NCI-H1092 treated with DMSO at 0.1 percent for 48 hours (cell line): Measurements from ENCODE around the gene RNF182.
A peak's percentile ranks its signal among the peaks of the same experiment; 100 is the strongest.
"Not testable (repeated sequence)": the region's sequence is repeated elsewhere in the genome, so short reads cannot be mapped to it uniquely, and the experiment has no call there.

Source experiments
- DNase-seq: peaks from one replicate; lab custom pipeline; 2025; lab: John Stamatoyannopoulos, UW

Gene RNF182

DNA sequence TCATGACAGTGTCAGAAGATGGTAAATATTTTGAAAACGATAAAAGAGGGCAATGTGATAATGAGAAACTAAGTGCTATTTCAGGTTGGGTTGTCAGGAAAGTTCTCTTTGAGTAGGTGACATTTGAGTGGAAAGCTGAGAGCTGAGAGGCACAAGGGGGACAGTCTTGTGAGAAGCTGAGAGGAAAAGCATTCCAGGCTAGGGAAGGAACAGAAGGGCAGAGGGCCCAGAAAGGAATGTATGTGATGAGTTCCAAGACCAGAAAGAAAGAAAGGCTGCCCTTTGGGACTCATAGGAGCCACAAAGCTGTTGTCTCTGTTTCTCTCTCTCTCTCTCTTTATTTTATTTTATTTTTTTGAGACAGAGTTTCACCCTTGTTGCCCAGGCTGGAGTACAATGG is 7.6 kb upstream of the RNF182 start:
- DNase-seq: no peak

DNA sequence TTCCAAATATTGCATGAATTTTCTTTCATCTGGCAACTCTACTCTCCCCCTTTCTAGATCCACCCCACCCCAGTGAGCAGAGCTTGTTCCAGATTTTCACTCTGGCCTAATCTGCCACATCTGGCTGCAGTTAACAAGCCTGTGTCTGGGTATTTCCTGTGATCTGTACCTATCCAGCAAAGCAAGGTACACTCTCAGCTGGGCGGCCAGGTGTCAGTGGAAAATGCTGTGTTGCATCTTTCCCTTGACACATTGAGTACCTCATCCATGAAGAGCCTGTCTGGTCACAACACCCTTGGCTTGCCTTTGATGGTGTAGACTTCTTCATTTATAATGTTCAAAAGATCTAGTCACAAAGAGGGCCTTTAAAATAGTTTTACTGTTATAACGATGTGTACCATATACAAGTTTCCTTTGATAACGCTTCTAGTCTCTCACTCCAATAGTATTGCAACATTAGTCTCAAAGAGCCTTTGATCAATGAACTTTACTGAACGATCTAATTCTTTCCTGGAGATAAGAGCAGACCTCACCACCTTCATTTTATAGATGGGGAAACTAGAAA is 6.0 kb upstream of the RNF182 start:
- no peak for DNase-seq

- DNase-seq: no peak
These were observed 4.9 kb upstream of the RNF182 start for GRCh38 chr6:13919861-13920260.

GRCh38 chr6:13920552-13920951 is 4.2 kb upstream of the RNF182 start:
- DNase-seq: no peak

DNA sequence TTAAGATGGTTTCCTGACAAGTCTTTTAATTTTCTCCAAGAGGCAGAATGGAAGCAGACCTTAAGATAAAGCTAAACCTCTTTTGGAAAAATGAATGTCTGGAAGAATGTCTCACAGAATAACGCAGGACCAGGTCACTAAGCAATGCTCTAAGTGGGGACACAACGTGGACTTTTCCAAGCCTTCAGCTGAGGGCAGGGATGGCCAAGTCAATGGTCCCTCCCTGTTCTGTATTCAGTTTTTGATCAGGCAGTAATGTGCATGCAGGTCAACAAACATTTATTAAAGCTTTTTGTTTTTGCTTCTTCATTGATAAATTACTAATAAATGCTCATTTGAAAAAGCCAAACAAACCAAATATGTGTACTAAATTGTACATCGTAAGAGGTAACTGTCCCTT is 2.0 kb upstream of the RNF182 start:
- DNase-seq: no peak

- no peak for DNase-seq
These were observed 1.1 kb upstream of the RNF182 start for GRCh38 chr6:13923527-13924145.

DNA sequence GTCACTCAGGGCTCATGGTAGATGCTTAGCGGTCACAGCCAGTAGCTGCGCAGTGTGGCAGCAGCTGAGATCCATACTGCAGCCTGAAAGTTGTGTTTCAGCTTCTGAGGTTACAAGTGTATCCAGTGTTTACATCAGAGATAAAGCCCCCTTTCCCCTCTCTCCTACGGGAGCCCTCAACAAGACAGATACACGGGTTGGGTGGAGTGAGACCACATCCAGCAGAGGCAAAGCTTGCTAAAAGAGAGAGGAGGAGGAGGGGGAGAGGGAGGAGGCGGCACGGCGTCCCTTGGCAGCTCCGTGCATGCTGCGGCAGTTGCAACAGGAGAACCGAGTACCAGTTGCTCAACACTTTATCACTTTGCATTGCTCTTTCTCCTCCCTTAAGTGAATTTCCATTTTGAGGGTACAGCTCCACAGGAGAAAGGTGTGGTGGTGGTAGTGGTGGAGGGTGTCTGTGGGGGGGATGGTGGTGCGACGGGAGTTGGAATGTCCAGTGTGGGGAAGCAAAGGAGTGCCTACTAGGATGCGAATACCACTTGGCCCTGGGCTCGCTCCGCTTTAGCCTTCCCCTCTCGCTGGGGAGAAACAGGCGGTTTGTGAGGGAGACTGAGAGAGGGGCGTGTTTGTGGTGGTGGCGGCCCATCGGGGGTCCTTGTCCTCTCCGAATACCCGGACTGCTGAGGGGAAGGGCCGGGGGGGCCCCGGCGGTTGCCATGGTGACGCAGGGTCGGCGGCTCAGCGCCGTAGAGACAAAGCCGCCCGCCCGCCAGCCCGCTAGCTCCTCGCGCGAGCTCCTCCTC is 405 bp upstream of the RNF182 start:
- peak; percentile 43 for DNase-seq

DNA sequence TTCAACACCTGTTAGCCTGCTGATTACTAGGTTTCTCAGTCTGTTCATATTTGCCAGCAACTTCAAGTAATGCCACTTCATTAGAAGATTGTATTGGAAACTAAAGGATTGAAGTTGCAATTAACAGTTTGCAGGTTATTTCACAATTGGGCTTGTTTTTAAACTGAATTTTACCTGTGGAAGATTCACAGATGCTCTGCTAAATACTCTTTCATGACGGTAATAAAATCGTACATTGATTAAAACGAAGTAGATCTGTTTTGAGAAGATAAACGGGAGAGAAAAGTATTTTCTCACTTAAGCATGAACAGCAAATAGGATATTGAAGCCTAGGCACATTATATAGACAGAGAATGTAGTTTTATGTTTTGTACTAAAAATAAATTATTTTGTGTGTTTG is 1.6 kb downstream of the RNF182 start:
- DNase-seq: no peak

GRCh38 chr6:13927203-13927602 is 2.5 kb downstream of the RNF182 start:
- DNase-seq: no peak

DNA sequence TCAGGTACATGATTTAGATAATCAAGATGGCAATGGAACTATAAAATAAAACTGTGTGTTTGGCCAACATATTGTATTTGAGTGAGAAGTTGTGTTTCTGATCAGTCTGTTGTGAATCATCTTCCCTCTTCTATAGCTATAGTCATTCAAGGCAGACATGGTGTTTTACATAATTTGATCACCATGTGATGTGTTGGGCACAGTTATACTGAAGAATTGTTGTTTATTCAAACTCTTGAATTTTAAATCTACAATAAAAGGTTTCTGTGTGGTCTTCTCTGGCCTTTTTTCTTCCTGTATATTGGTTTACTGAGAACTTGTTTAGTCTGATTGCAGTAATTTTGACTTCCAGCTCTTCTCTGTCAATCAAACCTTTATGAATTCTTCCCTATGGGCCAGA is 4.4 kb downstream of the RNF182 start:
- no peak for DNase-seq

DNA sequence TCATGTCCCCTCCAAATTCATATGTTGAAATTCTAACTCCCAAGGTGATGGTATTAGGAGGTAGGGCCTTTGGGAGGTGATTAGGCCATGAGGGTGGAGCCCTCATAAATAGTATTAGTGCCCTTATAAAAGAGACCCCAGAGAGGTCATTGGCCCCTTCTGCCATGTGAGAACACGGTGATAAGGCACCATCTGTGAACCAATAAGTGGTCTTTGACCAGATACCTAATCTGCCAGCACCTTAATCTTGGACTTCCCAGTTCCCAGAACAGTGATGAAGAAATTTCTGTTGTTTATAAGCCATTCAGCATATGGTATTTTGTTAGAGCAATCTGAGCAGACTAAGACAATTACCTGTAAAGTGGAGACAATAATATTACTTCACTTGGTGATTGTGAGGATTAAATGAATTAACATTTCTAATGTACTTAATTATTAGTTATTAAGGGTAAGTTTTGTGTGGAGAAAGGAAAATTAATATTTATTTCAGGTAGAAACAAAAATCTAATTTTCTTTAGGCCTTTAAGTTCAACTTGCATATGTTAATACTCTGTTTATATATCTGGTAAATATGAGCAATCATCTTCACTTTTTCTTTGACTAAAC is 7.1 kb downstream of the RNF182 start:
- DNase-seq: no peak

DNA sequence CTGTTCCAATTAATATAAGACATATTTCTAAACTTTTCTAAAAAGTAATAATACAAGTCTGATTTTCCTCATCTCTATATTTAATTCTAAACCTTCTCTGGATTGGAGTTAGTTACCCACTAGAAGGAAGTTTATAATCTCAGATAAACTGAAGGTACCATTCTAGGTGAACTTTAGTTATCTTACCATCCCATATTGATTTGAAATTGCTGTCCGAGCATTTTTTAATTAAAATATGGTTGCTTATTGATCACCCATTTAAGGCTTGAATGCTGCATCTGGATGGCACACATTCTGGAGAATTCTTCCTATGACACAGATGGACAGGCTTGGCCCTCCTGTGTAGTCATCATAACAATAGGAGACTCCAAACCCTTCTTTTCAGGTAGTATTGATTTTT is 8.0 kb downstream of the RNF182 start:
- DNase-seq: no peak

GRCh38 chr6:13934721-13935120 is 10.0 kb downstream of the RNF182 start:
- no peak for DNase-seq

GRCh38 chr6:13935190-13935880 is 10.6 kb downstream of the RNF182 start:
- no peak for DNase-seq

- not testable (repeated sequence) for DNase-seq
These were observed 11.1 kb downstream of the RNF182 start for GRCh38 chr6:13935881-13936261.

- DNase-seq: no peak
These were observed 17.1 kb downstream of the RNF182 start for GRCh38 chr6:13941902-13942301.

DNA sequence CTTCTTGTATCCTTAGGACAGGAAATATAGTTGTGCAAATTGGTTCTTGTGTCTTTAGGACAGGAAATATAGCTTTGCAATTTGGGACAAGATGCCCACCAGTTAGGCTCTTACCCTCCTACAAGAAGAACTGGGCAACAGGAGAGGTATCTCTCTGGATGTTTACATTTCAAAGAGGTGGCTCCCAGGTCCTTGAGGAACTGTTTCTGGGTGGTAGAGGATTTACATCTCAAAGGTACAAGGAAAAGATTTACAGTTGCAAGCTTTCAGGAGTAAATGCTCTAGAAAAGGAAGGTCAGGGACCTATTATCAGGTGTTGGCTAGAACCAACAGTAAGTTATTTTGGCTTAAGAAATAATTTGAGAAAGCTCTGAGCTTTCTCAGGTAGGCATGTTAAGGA is 19.2 kb downstream of the RNF182 start:
- no peak for DNase-seq

DNA sequence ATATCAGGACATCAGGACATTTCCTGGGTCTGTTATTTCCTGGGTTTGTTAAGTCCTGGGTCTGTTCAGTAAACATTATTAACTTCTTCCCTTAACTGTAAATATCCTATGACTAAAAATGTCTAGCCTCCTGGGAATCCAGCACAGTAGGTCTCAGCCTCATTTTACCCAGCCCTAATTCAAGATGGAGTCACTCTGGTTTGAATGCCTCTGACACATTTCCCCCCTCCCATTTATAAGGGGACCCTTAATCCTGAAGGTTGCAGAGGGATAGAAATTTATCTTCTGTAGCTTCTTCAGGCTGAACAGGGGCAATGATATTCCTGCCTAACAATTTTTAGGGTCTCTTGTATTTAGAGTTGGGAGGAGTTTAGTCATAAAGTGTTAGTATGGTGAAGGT is 21.8 kb downstream of the RNF182 start:
- no peak for DNase-seq

- DNase-seq: no peak
These were observed 22.9 kb downstream of the RNF182 start for GRCh38 chr6:13947611-13948178.

DNA sequence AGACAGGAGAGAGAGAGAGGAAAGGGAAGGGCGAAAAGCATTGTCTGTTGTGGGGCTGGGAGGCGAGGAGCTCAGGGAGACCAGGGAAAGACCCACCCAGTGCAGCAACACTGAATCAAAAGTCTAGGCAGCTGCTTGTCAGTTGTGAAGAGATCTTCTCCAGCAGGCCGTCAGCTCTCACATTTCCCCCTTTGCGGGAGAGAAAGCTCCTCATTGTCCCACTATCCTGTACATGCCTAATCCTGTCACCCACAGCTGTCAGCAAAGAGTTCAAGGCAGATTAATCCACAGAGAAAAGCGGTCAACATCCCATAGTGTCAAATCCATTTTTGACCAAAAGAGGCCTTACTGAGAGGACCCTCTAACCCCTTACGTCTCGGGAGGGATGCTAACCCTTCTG is 27.3 kb downstream of the RNF182 start:
- no peak for DNase-seq

GRCh38 chr6:13953061-13953705 is 28.4 kb downstream of the RNF182 start:
- no peak for DNase-seq
